HepG2 (cell line): ENCODE results near the gene GPR162.

Experiments
- CTCF ChIP-seq: sonication (generic); formaldehyde crosslinking; IDR thresholded peaks from 2 replicates; pipeline ENCODE4 v1.5.0; 2020; ENCODE audit warnings: mild to moderate bottlenecking, missing genetic modification reagents, moderate library complexity
- GTF2F1 ChIP-seq: fragments of 150-350 bp; IDR thresholded peaks from 2 replicates; pipeline ENCODE4 v1.6.1; 2014; ENCODE audit warnings: low read length
- MLLT10 ChIP-seq: sonication (generic); formaldehyde crosslinking; IDR thresholded peaks from 2 replicates; pipeline ENCODE4 v1.4.0; 2020; ENCODE audit warnings: missing genetic modification reagents
- NR3C1 ChIP-seq: sonication (generic); formaldehyde crosslinking; IDR thresholded peaks from 2 replicates; pipeline ENCODE4 v1.4.0; 2020; ENCODE audit warnings: missing genetic modification reagents
- POLR2AphosphoS5 ChIP-seq: IDR thresholded peaks from 2 replicates; pipeline ENCODE4 v1.6.1; 2012; ENCODE audit warnings: low read depth, low read length
- PTBP1 ChIP-seq: fragments of 200-400 bp; formaldehyde crosslinking; IDR thresholded peaks from 2 replicates; pipeline ENCODE4 v1.6.1; 2018; ENCODE audit warnings: low read length, low read depth; ENCODE audit not compliant: poor library complexity, severe bottlenecking
- REPIN1 ChIP-seq: sonication (generic); formaldehyde crosslinking; IDR thresholded peaks from 2 replicates; pipeline ENCODE4 v1.8.0; 2022; ENCODE audit warnings: missing genetic modification reagents, low read depth, mild to moderate bottlenecking, borderline replicate concordance
- RFXANK ChIP-seq: IDR thresholded peaks from 2 replicates; pipeline ENCODE4 v1.6.1; 2016
- SNAPC2 ChIP-seq: sonication (generic); formaldehyde crosslinking; IDR thresholded peaks from 2 replicates; pipeline ENCODE4 v1.8.1; 2022; ENCODE audit warnings: mild to moderate bottlenecking, missing genetic modification reagents
- ZNF121 ChIP-seq: sonication (generic); formaldehyde crosslinking; IDR thresholded peaks from 2 replicates; pipeline ENCODE4 v1.5.0; 2020; ENCODE audit warnings: mild to moderate bottlenecking, missing genetic modification reagents
- ZNF331 ChIP-seq: sonication (generic); formaldehyde crosslinking; IDR thresholded peaks from 2 replicates; pipeline ENCODE4 v1.4.0; 2020; ENCODE audit warnings: missing genetic modification reagents
- ZNF580 ChIP-seq: IDR thresholded peaks from 2 replicates; pipeline ENCODE4 v1.6.1; 2016; ENCODE audit warnings: low read depth, borderline replicate concordance
- ZNF740 ChIP-seq: sonication (generic); formaldehyde crosslinking; IDR thresholded peaks from 2 replicates; pipeline ENCODE4 v1.4.0; 2020; ENCODE audit warnings: missing genetic modification reagents

GRCh38 chr12:6772726-6773589 lies 48.7 kb upstream of the GPR162 start:
- no peak for TF ChIP-seq POLR2AphosphoS5
- no peak for TF ChIP-seq CTCF (CRISPR knock-in tag)
- no peak for TF ChIP-seq REPIN1 (CRISPR knock-in tag)
- TF ChIP-seq ZNF580, result no peak
- no peak for TF ChIP-seq RFXANK
- no peak for TF ChIP-seq PTBP1
- TF ChIP-seq MLLT10 (CRISPR knock-in tag), result no peak
- no peak for TF ChIP-seq ZNF740 (CRISPR knock-in tag)
- TF ChIP-seq ZNF121 (CRISPR knock-in tag), result no peak
- no peak for TF ChIP-seq NR3C1 (CRISPR knock-in tag)
- no peak for TF ChIP-seq GTF2F1
- TF ChIP-seq ZNF331, result no peak
- TF ChIP-seq SNAPC2 (CRISPR knock-in tag), result no peak
